Stomach (tissue), 9 donors: ENCODE data around the gene BST2. TPM values are rescaled to one million over a fixed set of nuclear protein-coding genes. Genes with fewer than 3 reads are reported as not detected.
A peak's percentile ranks its signal among the peaks of the same experiment; 100 is the strongest.

Source experiments
- DNase-seq, 2 donors: peaks; one replicate each; pipeline versions ENCODE4 v3.0.0 to v3.0.0-alpha.2; 2013 to 2019
- H3K27ac ChIP-seq, 5 donors: fragments of 200-600 bp in 4 of 5; sonication (generic) in 4 of 5; one replicate each; pipeline ENCODE4 v1.5.1; 2013 to 2019; ENCODE audit warnings: mild to moderate bottlenecking in 1 of 5, moderate library complexity in 1 of 5
- H3K27me3 ChIP-seq, 3 donors: fragments of 200-600 bp; sonication (generic); one replicate each; pipeline ENCODE4 v1.5.1; 2017 to 2019; ENCODE audit warnings: mixed run types in 1 of 3
- H3K36me3 ChIP-seq, 4 donors: fragments of 200-600 bp; sonication (generic); 1 replicate in 3 of 4; 2 replicates in 1 of 4; pipeline ENCODE4 v1.5.1; 2016 to 2019
- H3K4me1 ChIP-seq, 4 donors: fragments of 200-600 bp; sonication (generic); one replicate each; pipeline ENCODE4 v1.5.1; 2016 to 2019
- H3K4me3 ChIP-seq, 4 donors: fragments of 200-600 bp; sonication (generic) in 3 of 4; one replicate each; pipeline ENCODE4 v1.5.1; 2016 to 2019; ENCODE audit warnings: mild to moderate bottlenecking in 1 of 4
- H3K9me3 ChIP-seq, 4 donors: fragments of 200-600 bp; sonication (generic); one replicate each; pipeline ENCODE4 v1.5.1; 2016 to 2019
- CTCF ChIP-seq, 7 experiments: fragments of 450-650 bp in 4 of 7; fragments of 200-600 bp in 3 of 7; sonication (generic) in 3 of 7; IDR thresholded peaks; one replicate each; pipeline ENCODE4 v1.5.1; 2016 to 2019; ENCODE audit warnings: antibody characterized with exemption in 7 of 7, control low read depth in 2 of 7, mild to moderate bottlenecking in 1 of 7
- EP300 ChIP-seq: sonication (generic); formaldehyde crosslinking; IDR thresholded peaks from one replicate; pipeline ENCODE4 v1.6.1; 2017; ENCODE audit warnings: antibody characterized with exemption
- POLR2A ChIP-seq, 4 donors: fragments of 450-650 bp; IDR thresholded peaks; one replicate each; pipeline ENCODE4 v1.6.1; 2016; ENCODE audit warnings: antibody characterized with exemption in 4 of 4, control low read depth in 2 of 4, mild to moderate bottlenecking in 1 of 4, moderate library complexity in 1 of 4
- POLR2AphosphoS5 ChIP-seq, 3 donors: sonication (generic); formaldehyde crosslinking; IDR thresholded peaks; one replicate each; pipeline ENCODE4 v1.6.1; 2016; ENCODE audit warnings: antibody characterized with exemption in 3 of 3
- WGBS, 5 donors: extraction: QIAGEN DNeasy Blood & Tissue Kit in 3 of 5; methylation state at CpG; one replicate each; pipeline versions ENCODE4 v1.1.5 to v1.1.7; 2013 to 2018; 5-methylcytosine and 5-hydroxymethylcytosine counted together
- intact Hi-C: fragments of 100-400 bp; cut with DNase I; formaldehyde crosslinking; loops from one replicate; pipeline ENCODE4 v1.15.1; 2023; ENCODE audit warnings: low total_unique reads
- polyA plus RNA-seq, 3 donors: library from polyadenylated mRNA; stranded (reverse); fragments of 200-250 nt; gene quantifications; one replicate each; pipeline ENCODE4 v1.2.3, GENCODE V29; 2013
- total RNA-seq, 5 donors: library from RNA; depleted of rRNA; stranded (reverse); fragments of >200 nt; gene quantifications; one replicate each; pipeline versions ENCODE4 v1.1.0 to v1.2.3, GENCODE V29; 2014 to 2016
- donor health status: healthy with polysubstance abuse.
- donor health status: Bipolar disorder and iron deficiency.
- donor health status: healthy.

The BST2 gene
- total and polyA plus RNA-seq, 8 donors = 6.4 to 182 (median 48.8) TPM

- Histone ChIP-seq H3K4me3 (peak overlapping the region; percentile 37 to 61 (median 48)), H3K27me3 (peaks cover 0 to 8% (median 0%) of the 10 kb centered on the region in 3 donors), H3K36me3 (peaks cover 0 to 30% (median 19%) of the 10 kb centered on the region in 4 donors), H3K4me1 (peaks cover 20 to 49% (median 41%) of the 10 kb centered on the region in 4 donors), H3K9me3 (no peaks in the 10 kb centered on the region), H3K27ac (peak overlapping the region; percentile 39 to 91 (median 86))
- intact Hi-C loops = no loop called here
- WGBS, 5 donors = 61 to 81% (median 74%) methylated on average over 7 of the region's 7 CpGs
- TF ChIP-seq EP300 (no peak), CTCF (IDR thresholded peaks at IDR 0.05) (no peak), POLR2AphosphoS5 (IDR thresholded peaks at IDR 0.05) (no peak), POLR2A (IDR thresholded peaks at IDR 0.05) (no peak)
- DNase-seq = no peak
These were observed 695 bp downstream of the BST2 start for GRCh38 chr19:17404621-17405249.

GRCh38 chr19:17404015-17404414 is 1.4 kb downstream of the BST2 start:
- peaks cover 0 to 38% (median 26%) of the 10 kb centered on the region in 4 donors for H3K36me3 ChIP-seq
- H3K27me3 ChIP-seq = peaks cover 0 to 8% (median 0%) of the 10 kb centered on the region in 3 donors
- H3K27ac ChIP-seq = peak overlapping the region in 4 of 5 donors; percentile 82 to 91 (median 87)
- DNase-seq = no peak
- no peaks in the 10 kb centered on the region for H3K9me3 ChIP-seq
- TF ChIP-seq CTCF (IDR thresholded peaks at IDR 0.05) (no peak), POLR2A (IDR thresholded peaks at IDR 0.05) (no peak), EP300 (no peak), POLR2AphosphoS5 (IDR thresholded peaks at IDR 0.05) (no peak)
- intact Hi-C loops = no loop called here
- peak overlapping the region; percentile 37 to 61 (median 48) for H3K4me3 ChIP-seq
- WGBS, 5 donors = 66 to 88% (median 79%) methylated on average over 2 to 6 of the region's 6 CpGs
- peaks cover 20 to 49% (median 41%) of the 10 kb centered on the region in 4 donors for H3K4me1 ChIP-seq

GRCh38 chr19:17402982-17403855 is 2.2 kb downstream of the BST2 start:
- Histone ChIP-seq H3K4me1 (peaks cover 20 to 49% (median 41%) of the 10 kb centered on the region in 4 donors), H3K27me3 (peaks cover 0 to 8% (median 0%) of the 10 kb centered on the region in 3 donors), H3K9me3 (no peaks in the 10 kb centered on the region), H3K36me3 (peaks cover 0 to 45% (median 30%) of the 10 kb centered on the region in 4 donors), H3K27ac (peak overlapping the region in 3 of 5 donors; percentile 86 to 91 (median 88)), H3K4me3 (peak overlapping the region; percentile 37 to 61 (median 48))
- DNase-seq = peak in 1 of 2 donors; percentile 51
- intact Hi-C loops = no loop called here
- TF ChIP-seq EP300 (no peak), CTCF (IDR thresholded peaks at IDR 0.05) (no peak), POLR2AphosphoS5 (IDR thresholded peaks at IDR 0.05) (no peak), POLR2A (IDR thresholded peaks at IDR 0.05) (no peak)
- 41 to 59% (median 46%) methylated on average over 24 to 35 of the region's 36 CpGs for WGBS, 5 donors

GRCh38 chr19:17401628-17402027 is 3.8 kb downstream of the BST2 start:
- intact Hi-C loops = no loop called here
- TF ChIP-seq POLR2AphosphoS5 (IDR thresholded peaks at IDR 0.05) (no peak), POLR2A (IDR thresholded peaks at IDR 0.05) (no peak), EP300 (no peak)
- Histone ChIP-seq H3K36me3 (peaks cover 0 to 60% (median 35%) of the 10 kb centered on the region in 4 donors), H3K27me3 (peaks cover 0 to 17% (median 0%) of the 10 kb centered on the region in 3 donors), H3K4me3 (no peak overlapping the region), H3K27ac (no peak overlapping the region), H3K4me1 (peaks cover 16 to 40% (median 31%) of the 10 kb centered on the region in 4 donors), H3K9me3 (no peaks in the 10 kb centered on the region)
- 82 to 94% (median 85%) methylated on average over 6 of the region's 6 CpGs for WGBS, 5 donors
- no peak for DNase-seq
